ENCODE measurements around the gene CHIC2.

Gene CHIC2

GRCh38 chr4:54093324-54094240 is 29.2 kb upstream of the CHIC2 start:
- DNase-seq (ENCODE audit: low read depth in 2 of 2): no peak

- no peak for DNase-seq (ENCODE audit: low read depth in 2 of 2)
Observed at GRCh38 chr4:54092405-54093323, 28.3 kb upstream of the CHIC2 start.

- peak; percentile 79 to 80 for DNase-seq (ENCODE audit: low read depth in 2 of 2)
Observed at GRCh38 chr4:54091637-54092404, 27.4 kb upstream of the CHIC2 start.

GRCh38 chr4:54090804-54091623 is 26.6 kb upstream of the CHIC2 start:
- no peak for DNase-seq (ENCODE audit: low read depth in 2 of 2)

- DNase-seq (ENCODE audit: low read depth in 2 of 2): no peak
Observed at GRCh38 chr4:54090404-54090803, 26.0 kb upstream of the CHIC2 start.

GRCh38 chr4:54089875-54090274 is 25.5 kb upstream of the CHIC2 start:
- DNase-seq (ENCODE audit: low read depth in 2 of 2): no peak

GRCh38 chr4:54085284-54085683 is 20.9 kb upstream of the CHIC2 start:
- DNase-seq (ENCODE audit: low read depth in 2 of 2): no peak

- DNase-seq (ENCODE audit: low read depth in 2 of 2): no peak
Observed at GRCh38 chr4:54082168-54082567, 17.8 kb upstream of the CHIC2 start.

GRCh38 chr4:54077812-54078211 is 13.4 kb upstream of the CHIC2 start:
- DNase-seq (ENCODE audit: low read depth in 2 of 2): no peak

- no peak for DNase-seq (ENCODE audit: low read depth in 2 of 2)
Observed at GRCh38 chr4:54076673-54077072, 12.3 kb upstream of the CHIC2 start.

GRCh38 chr4:54074381-54074780 is 10.0 kb upstream of the CHIC2 start:
- no peak for DNase-seq (ENCODE audit: low read depth in 2 of 2)

GRCh38 chr4:54073271-54073880 is 9.0 kb upstream of the CHIC2 start:
- DNase-seq (ENCODE audit: low read depth in 2 of 2): no peak

- no peak for DNase-seq (ENCODE audit: low read depth in 2 of 2)
Observed at GRCh38 chr4:54067166-54067565, 2.8 kb upstream of the CHIC2 start.

GRCh38 chr4:54066718-54067129 is 2.3 kb upstream of the CHIC2 start:
- DNase-seq (ENCODE audit: low read depth in 2 of 2): no peak

GRCh38 chr4:54066088-54066415 is 1.6 kb upstream of the CHIC2 start:
- DNase-seq (ENCODE audit: low read depth in 2 of 2): no peak

- DNase-seq (ENCODE audit: low read depth in 2 of 2): no peak
Observed at GRCh38 chr4:54065282-54066087, 1.1 kb upstream of the CHIC2 start.

- peak; percentile 7 to 12 for DNase-seq (ENCODE audit: low read depth in 2 of 2)
Observed at GRCh38 chr4:54063737-54064316, 578 bp downstream of the CHIC2 start.

- DNase-seq (ENCODE audit: low read depth in 2 of 2): no peak
Observed at GRCh38 chr4:54063229-54063628, 1.2 kb downstream of the CHIC2 start.

GRCh38 chr4:54062392-54062791 is 2.0 kb downstream of the CHIC2 start:
- no peak for DNase-seq (ENCODE audit: low read depth in 2 of 2)
